SK-N-SH (cell line): ENCODE results near the gene MVD. TPM values are rescaled to one million over a fixed set of nuclear protein-coding genes. Genes with fewer than 3 reads are reported as not detected.

ENCODE experiments used
- CTCF ChIA-PET: fragments of 300-600, 350-600 bp; formaldehyde crosslinking; extraction: SDS; loops from one replicate; lab custom pipeline; 2021; lab: Yijun Ruan, JAX
- POLR2A ChIA-PET: fragments of 350-600 bp; sonication (Branson Sonifier 250); formaldehyde crosslinking; extraction: SDS; loops from one replicate; lab custom pipeline; 2020; ENCODE audit warnings: antibody characterized with exemption, inconsistent platforms; lab: Yijun Ruan, JAX
- DNase-seq: peaks from one replicate; pipeline ENCODE4 v3.0.0; 2012
- H2AFZ ChIP-seq: fragments of 200-600 bp; sonication (generic); 2 replicates; pipeline ENCODE4 v1.8.1; 2016; ENCODE audit warnings: antibody characterized with exemption, mild to moderate bottlenecking, low read depth
- H3F3A ChIP-seq: fragments of 200-600 bp; sonication (generic); replicated peaks from 2 replicates; pipeline ENCODE3; 2016; ENCODE audit warnings: antibody characterized with exemption, mild to moderate bottlenecking; ENCODE audit not compliant: insufficient read depth
- H3K27ac ChIP-seq, 2 experiments: fragments of 200-500 bp in 1 of 2; fragments of 200-600 bp in 1 of 2; sonication (Bioruptor generic) in 1 of 2; sonication (generic), shearing (Covaris generic) in 1 of 2; 2 replicates each; pipeline versions ENCODE4 v1.5.1 to v1.6.1; 2014 to 2016; ENCODE audit warnings: low read depth in 2 of 2, inconsistent platforms in 1 of 2, low read length in 1 of 2, mild to moderate bottlenecking in 1 of 2, mixed read lengths in 1 of 2
- H3K27me3 ChIP-seq: fragments of 200-600 bp; sonication (generic), shearing (Covaris generic); 2 replicates; pipeline ENCODE4 v1.6.1; 2016; ENCODE audit warnings: mixed run types; ENCODE audit not compliant: insufficient read depth
- H3K36me3 ChIP-seq, 2 experiments: fragments of 200-500 bp in 1 of 2; fragments of 200-600 bp in 1 of 2; sonication (Bioruptor generic) in 1 of 2; sonication (generic) in 1 of 2; replicated peaks in 1 of 2; 2 replicates each; pipeline versions ENCODE3 to v1.5.1; 2014 to 2016; ENCODE audit warnings: low read length in 1 of 2, mild to moderate bottlenecking in 1 of 2; ENCODE audit not compliant: insufficient read depth in 2 of 2, control insufficient read depth in 1 of 2
- H3K4me1 ChIP-seq, 2 experiments: fragments of 200-500 bp in 1 of 2; fragments of 200-600 bp in 1 of 2; sonication (Bioruptor generic) in 1 of 2; sonication (generic), shearing (Covaris generic) in 1 of 2; 2 replicates each; pipeline versions ENCODE4 v1.5.1 to v1.6.1; 2014 to 2016; ENCODE audit warnings: low read depth in 1 of 2, low read length in 1 of 2, mixed run types in 1 of 2; ENCODE audit not compliant: insufficient read depth in 2 of 2, control insufficient read depth in 1 of 2
- H3K4me2 ChIP-seq: fragments of 200-600 bp; sonication (generic), shearing (Covaris generic); 2 replicates; pipeline ENCODE4 v1.6.1; 2017; ENCODE audit warnings: mixed run types
- H3K4me3 ChIP-seq, 2 experiments: fragments of 200-500 bp in 1 of 2; fragments of 200-600 bp in 1 of 2; sonication (Bioruptor generic) in 1 of 2; sonication (generic), shearing (Covaris generic) in 1 of 2; 2 replicates each; pipeline versions ENCODE4 v1.5.1 to v1.8.1; 2014 to 2016; ENCODE audit warnings: low read depth in 2 of 2, inconsistent platforms in 1 of 2, low read length in 1 of 2, mild to moderate bottlenecking in 1 of 2, mixed read lengths in 1 of 2, moderate library complexity in 1 of 2
- H3K79me2 ChIP-seq: fragments of 200-600 bp; sonication (generic); 2 replicates; pipeline ENCODE4 v1.8.1; 2017; ENCODE audit warnings: mild to moderate bottlenecking; ENCODE audit not compliant: insufficient read depth
- H3K9ac ChIP-seq: fragments of 200-600 bp; sonication (generic); 2 replicates; pipeline ENCODE4 v1.6.1; 2017; ENCODE audit warnings: mixed run types
- H3K9me2 ChIP-seq: fragments of 200-600 bp; sonication (generic); 2 replicates; pipeline ENCODE4 v1.6.1; 2017; ENCODE audit warnings: mixed run types
- H3K9me3 ChIP-seq: fragments of 200-600 bp; sonication (generic); 2 replicates; pipeline ENCODE4 v1.6.1; 2017; ENCODE audit warnings: mixed run types, mild to moderate bottlenecking, moderate library complexity
- H4K20me1 ChIP-seq: fragments of 200-600 bp; sonication (generic); 2 replicates; pipeline ENCODE4 v1.6.1; 2017; ENCODE audit warnings: mild to moderate bottlenecking, mixed run types; ENCODE audit not compliant: insufficient read depth
- GABPA ChIP-seq: IDR thresholded peaks from 2 replicates; pipeline ENCODE4 v1.4.0; 2012; ENCODE audit warnings: low read depth, mild to moderate bottlenecking
- MEF2A ChIP-seq: IDR thresholded peaks from 2 replicates; pipeline ENCODE4 v1.4.0; 2012; ENCODE audit warnings: low read depth, borderline replicate concordance
- MXI1 ChIP-seq: IDR thresholded peaks from 2 replicates; pipeline ENCODE4 v1.6.1; 2012; ENCODE audit warnings: mild to moderate bottlenecking, low read depth, low read length, improper control_type of control experiment
- NRF1 ChIP-seq: IDR thresholded peaks from 2 replicates; pipeline ENCODE4 v1.6.1; 2012; ENCODE audit warnings: low read depth, mild to moderate bottlenecking, low read length
- PBX3 ChIP-seq: IDR thresholded peaks from 2 replicates; pipeline ENCODE4; 2012
- RCOR1 ChIP-seq: fragments of 150-350 bp; IDR thresholded peaks from 2 replicates; pipeline ENCODE4 v1.6.1; 2017; ENCODE audit warnings: antibody characterized with exemption, low read length
- YY1 ChIP-seq: IDR thresholded peaks from 2 replicates; pipeline ENCODE4 v1.4.0; 2012; ENCODE audit warnings: low read depth, mild to moderate bottlenecking
- ZBTB33 ChIP-seq: IDR thresholded peaks from 2 replicates; pipeline ENCODE4 v1.4.0; 2012; ENCODE audit warnings: low read depth, borderline replicate concordance
- WGBS: methylation state at CpG from one replicate; pipeline ENCODE4 v1.1.6; 2017; ENCODE audit warnings: low lambda C conversion rate; 5-methylcytosine and 5-hydroxymethylcytosine counted together
- polyA plus RNA-seq, 3 experiments: library from polyadenylated mRNA; depleted of rRNA; stranded (reverse); fragments of >200 nt; gene quantifications; 2 replicates each; pipeline ENCODE4 v1.2.3, GENCODE V29; 2012
- TF ChIP-seq, protein P1 (sequence below): IDR thresholded peaks from 2 replicates; pipeline ENCODE4 v1.4.0; 2012; ENCODE audit warnings: low read depth, borderline replicate concordance
- TF ChIP-seq, protein P2 (sequence below): fragments of 150-350 bp; IDR thresholded peaks from 2 replicates; pipeline ENCODE4 v1.6.1; 2017; ENCODE audit warnings: antibody characterized with exemption, low read length, low read depth, borderline replicate concordance

Gene MVD
- polyA plus RNA-seq, 1 of the 3 experiments (the other 2 are of a cell fraction): 15.7 TPM

DNA sequence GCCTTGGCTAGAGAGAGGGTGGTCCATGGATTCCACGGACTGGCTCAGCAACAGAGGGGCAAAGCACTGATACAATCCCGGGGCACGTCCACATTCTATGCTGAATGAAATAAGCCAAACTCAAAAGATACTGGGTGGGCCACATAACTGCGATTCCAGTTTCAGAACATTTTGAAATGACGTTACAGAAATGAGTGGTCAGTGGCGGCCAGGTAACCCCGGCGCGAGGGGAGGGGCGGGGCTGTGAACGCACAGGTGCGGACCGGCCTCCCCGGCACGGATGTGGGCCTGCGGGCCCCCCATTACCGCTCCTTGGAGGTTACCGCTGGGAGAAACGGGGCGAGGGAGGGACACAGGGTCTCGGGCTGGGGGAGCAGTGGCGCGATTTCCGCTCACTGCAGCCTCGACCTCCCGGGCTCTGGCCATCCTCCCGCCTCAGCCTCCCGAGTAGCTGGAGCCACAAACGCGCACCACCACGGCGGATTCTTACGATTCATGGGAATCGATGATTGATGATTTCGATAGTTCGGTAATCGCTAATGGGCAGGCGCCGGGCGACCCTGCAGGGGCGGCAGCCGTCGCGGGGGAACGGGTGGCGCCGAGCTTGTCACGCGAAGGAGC is 559 bp downstream of the MVD start (continued):
- TF ChIP-seq MEF2A: no peak
- TF ChIP-seq YY1: no peak
- TF ChIP-seq RCOR1: no peak
- TF ChIP-seq, protein P1, sequence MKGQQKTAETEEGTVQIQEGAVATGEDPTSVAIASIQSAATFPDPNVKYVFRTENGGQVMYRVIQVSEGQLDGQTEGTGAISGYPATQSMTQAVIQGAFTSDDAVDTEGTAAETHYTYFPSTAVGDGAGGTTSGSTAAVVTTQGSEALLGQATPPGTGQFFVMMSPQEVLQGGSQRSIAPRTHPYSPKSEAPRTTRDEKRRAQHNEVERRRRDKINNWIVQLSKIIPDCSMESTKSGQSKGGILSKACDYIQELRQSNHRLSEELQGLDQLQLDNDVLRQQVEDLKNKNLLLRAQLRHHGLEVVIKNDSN: no peak
- TF ChIP-seq, protein P2, sequence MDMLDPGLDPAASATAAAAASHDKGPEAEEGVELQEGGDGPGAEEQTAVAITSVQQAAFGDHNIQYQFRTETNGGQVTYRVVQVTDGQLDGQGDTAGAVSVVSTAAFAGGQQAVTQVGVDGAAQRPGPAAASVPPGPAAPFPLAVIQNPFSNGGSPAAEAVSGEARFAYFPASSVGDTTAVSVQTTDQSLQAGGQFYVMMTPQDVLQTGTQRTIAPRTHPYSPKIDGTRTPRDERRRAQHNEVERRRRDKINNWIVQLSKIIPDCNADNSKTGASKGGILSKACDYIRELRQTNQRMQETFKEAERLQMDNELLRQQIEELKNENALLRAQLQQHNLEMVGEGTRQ: no peak
- TF ChIP-seq MXI1: no peak
- TF ChIP-seq PBX3: no peak

DNA sequence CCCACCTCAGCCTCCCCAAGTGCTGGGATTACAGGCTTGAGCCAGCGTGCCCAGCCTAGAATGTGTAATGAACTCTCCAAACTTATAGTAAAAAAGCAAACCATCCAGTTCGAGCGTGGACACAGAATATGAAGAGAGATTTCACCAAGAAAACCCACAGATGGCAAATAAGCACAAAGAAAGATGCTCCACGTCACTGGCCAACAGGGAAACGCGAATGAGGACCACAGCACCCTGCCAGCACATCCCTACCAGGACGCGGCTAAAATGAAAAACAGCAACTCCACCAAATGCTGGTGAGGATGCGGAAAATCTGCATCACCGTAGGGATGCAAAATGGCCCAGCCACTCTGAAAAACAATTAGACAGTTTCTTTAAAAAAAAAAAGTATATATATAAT is 1.4 kb downstream of the MVD start:
- Histone ChIP-seq H3K36me3 (no peaks in the 10 kb centered on the region), H3K4me3 (no peak overlapping the region), H4K20me1 (no peaks in the 10 kb centered on the region), H3K27me3 (no peaks in the 10 kb centered on the region), H3K27ac (no peak overlapping the region), H3F3A (peaks cover 4% of the 10 kb centered on the region), H3K4me1 (peaks cover 0 to 5% of the 10 kb centered on the region in 2 experiments; a peak in 1 of 4 replicates), H3K9ac (no peak overlapping the region), H3K9me3 (no peaks in the 10 kb centered on the region), H2AFZ (no peak overlapping the region), H3K79me2 (peaks cover 11% of the 10 kb centered on the region), H3K4me2 (no peak overlapping the region), H3K9me2 (no peaks in the 10 kb centered on the region)
- ChIA-PET POLR2A (no interaction called here), CTCF (no interaction called here)
- WGBS: 96% methylated on average over 10 of the region's 10 CpGs
- TF ChIP-seq ZBTB33 (no peak), NRF1 (no peak), GABPA (no peak)
- TF ChIP-seq, protein P1: no peak
- DNase-seq: no peak
